GM10266 (cell line): ENCODE results near the gene NANOS2.

ENCODE experiments used
- DNase-seq: peaks from one replicate; pipeline ENCODE4 v3.0.0; 2012; ENCODE audit errors: extremely low spot score
- TF ChIP-seq, protein P1 (sequence below): IDR thresholded peaks from 2 replicates; pipeline ENCODE4 v1.5.1; 2012; ENCODE audit warnings: mild to moderate bottlenecking, low read depth; ENCODE audit not compliant: control insufficient read depth, insufficient read depth; ENCODE audit errors: missing control alignments

NANOS2 gene

DNA sequence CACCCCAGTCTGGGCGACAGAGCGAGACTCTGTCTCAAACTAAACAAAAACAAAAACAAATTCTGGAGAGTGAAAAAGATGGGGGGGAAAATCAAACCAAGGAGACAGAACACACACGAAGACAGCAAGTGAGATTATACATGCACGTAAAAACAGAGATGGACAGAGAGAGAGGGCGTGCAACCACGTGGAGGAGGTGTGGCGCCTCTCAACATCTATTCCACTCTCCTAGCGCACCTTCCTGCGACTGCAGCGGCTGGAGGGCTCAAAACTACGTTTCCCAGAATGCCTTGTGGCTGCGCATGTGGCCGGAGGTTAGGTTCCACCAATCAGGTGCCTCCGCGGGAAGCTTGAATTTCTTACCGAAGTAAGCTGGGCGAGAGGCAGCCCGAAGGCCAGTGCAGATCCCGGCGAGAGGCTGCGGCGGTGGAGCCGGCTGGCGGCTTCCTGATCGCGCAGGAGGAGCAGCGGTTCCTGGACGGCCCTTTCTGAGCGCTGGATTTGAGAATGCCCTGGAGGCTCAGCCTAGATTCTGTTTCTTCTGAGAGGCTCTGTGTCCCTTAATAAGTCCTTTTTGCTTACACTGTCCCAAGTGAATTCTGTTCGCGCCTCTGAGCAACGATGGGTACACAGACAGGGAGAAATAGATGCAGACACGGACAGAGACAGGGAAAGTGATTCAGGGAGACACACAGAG lies 13.1 kb upstream of the NANOS2 start:
- DNase-seq, result peak; percentile 96
- TF ChIP-seq, protein P1, sequence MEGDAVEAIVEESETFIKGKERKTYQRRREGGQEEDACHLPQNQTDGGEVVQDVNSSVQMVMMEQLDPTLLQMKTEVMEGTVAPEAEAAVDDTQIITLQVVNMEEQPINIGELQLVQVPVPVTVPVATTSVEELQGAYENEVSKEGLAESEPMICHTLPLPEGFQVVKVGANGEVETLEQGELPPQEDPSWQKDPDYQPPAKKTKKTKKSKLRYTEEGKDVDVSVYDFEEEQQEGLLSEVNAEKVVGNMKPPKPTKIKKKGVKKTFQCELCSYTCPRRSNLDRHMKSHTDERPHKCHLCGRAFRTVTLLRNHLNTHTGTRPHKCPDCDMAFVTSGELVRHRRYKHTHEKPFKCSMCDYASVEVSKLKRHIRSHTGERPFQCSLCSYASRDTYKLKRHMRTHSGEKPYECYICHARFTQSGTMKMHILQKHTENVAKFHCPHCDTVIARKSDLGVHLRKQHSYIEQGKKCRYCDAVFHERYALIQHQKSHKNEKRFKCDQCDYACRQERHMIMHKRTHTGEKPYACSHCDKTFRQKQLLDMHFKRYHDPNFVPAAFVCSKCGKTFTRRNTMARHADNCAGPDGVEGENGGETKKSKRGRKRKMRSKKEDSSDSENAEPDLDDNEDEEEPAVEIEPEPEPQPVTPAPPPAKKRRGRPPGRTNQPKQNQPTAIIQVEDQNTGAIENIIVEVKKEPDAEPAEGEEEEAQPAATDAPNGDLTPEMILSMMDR, result no peak

DNA sequence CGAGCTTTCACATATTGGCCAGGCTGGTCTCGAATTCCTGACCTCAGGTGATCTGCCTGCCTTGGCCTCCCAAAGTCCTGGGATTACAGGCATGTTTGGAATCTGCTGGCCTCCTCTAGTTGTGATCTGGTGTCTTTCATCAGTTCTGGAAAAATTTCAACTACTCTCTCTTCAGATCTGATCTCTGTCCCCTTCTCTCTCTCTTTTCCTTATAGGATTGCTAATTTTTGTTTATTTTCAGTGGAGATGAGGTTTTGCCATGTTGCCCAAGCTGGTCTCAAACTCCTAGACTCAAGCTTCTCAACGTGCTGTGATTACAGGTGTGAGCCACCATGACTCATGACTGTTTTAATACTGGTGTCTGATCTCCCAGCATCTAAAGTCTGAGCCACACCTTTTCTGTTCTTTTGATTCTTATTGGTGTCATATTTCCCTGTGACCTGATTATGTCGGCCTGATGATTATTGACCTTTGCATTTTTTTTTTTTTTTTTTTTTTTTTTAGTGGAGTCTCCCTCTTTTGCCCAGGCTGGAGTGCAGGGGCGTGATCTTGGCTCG lies 10.4 kb upstream of the NANOS2 start:
- no peak for DNase-seq
- TF ChIP-seq, protein P1, result no peak

DNA sequence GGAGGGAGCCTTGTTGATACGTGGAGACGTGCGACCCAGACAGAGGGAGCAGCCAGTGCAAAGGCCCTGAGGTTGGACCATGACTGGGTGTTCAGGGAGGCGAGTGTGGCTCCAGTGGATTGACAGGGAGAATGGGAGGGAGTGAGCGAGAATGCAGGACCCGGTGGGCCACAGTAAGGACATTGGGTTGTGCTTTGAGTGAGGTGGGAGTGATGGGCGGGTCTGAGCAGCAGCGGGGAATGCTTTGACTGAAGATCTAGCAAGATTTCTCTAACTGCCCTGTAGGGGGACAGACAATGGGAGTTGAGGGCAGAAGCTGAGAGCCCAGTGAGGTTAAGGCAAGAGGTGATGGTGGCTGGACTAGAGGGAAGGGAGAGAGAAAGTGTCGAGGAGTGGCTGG lies 7.7 kb upstream of the NANOS2 start:
- no peak for DNase-seq
- TF ChIP-seq, protein P1, result peak; percentile 4

DNA sequence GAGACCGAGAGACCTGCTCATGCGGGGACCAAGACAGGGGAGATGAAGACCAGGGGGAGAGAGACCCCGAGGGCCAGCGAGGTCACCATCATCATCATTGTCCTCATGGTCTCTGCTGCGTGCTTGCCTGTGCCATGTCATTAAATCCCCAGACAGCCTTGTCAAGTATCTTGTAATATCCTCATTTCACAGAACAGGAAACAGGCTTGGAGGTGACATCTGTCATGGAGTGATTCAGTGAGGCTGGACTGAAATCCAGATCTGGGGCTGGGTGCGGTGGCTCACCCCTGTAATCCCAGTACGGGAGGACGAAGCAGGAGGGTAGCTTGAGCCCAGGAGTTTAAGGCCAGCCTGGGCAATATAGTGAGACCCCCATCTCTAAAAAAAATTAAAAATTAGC lies 5.9 kb upstream of the NANOS2 start:
- TF ChIP-seq, protein P1, result no peak
- no peak for DNase-seq

DNA sequence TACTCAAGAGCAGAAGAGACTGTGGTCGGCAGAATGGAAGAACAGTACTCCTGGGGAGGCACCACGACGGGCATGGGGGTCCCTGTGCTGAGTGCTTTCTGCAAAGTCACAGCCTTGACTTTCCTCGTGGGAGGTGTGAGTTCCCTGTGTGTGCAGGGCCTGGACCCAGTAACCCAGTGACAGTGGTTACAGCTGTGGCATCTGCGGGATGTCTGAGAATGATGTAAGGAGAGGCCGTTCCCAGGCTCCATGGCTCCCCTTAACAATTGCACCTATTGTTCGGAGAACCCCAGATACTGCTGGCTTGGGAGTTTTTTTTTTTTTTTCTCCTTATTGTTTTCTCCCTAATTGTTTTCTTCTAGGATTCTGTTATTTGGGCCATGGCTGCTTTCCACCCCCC lies 5.1 kb upstream of the NANOS2 start:
- TF ChIP-seq, protein P1, result no peak
- no peak for DNase-seq

DNA sequence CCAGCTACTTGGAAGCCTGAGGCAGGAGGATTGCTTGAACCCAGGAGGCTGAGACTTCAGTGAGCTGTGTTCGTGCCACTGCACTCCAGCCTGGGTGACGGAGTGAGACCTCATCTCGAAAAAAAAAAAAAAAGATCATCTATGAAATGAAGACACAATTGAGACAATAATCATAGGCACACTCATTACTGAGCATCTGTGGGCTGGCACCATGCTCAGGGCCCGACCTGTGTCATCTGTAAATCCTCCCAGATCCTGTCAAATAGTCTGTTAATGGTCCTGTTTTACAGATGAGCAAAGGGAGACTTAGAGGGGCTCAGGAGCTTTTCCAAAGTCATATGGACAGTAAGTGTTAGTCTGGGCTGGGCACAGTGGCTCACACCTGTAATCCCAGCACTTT lies 4.1 kb upstream of the NANOS2 start:
- TF ChIP-seq, protein P1, result no peak
- DNase-seq, result no peak

DNA sequence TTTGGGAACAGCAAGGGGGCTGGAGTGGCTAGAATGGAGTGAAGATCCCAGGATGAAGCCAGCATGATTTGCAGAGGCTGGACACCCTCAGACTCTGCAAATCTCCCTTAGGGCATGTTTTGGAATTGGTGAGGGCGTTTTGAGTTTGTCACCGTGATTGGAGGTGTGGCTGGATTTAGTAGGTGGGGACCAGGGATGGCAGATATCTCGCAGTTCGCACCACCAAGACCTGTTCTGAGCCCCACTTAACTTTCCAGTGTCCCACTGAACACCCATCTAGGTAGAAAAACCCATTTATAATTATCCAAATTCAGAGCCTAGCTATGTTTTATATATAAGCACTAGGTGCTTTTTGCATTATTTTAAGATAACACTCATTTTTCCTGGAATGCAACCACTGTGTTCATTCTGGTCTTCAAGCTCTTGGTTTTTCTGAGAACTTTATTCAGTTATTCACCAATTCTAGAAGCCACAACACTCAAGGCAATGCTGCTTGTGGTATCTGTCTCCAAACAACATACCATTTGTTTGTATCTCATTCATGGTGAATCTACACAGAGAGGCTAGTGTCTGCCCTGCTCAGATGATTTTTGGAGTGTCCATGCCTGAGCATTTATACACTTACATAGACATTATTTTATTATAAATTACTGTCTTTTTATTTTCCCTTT lies 3.0 kb upstream of the NANOS2 start:
- TF ChIP-seq, protein P1, result no peak
- no peak for DNase-seq
